HG03097 (cell line): ENCODE measurements around the gene ADIPOR2.
"Not testable (repeated sequence)": the region's sequence is repeated elsewhere in the genome, so short reads cannot be mapped to it uniquely, and the experiment has no call there.

Experiments used
- ATAC-seq: cut with Tn5 transposase; IDR thresholded peaks from one replicate; pipeline ENCODE4 v1.9.1; 2021; ENCODE audit not compliant: unreplicated experiment, low FRiP score

The ADIPOR2 gene

GRCh38 chr12:1663440-1664132, 27.3 kb upstream of the ADIPOR2 start:
- no peak for ATAC-seq

- no peak for ATAC-seq
Observed at GRCh38 chr12:1665366-1665765, 25.5 kb upstream of the ADIPOR2 start.

- no peak for ATAC-seq
Observed at GRCh38 chr12:1666215-1666614, 24.7 kb upstream of the ADIPOR2 start.

GRCh38 chr12:1666685-1667162, 24.1 kb upstream of the ADIPOR2 start:
- no peak for ATAC-seq

DNA sequence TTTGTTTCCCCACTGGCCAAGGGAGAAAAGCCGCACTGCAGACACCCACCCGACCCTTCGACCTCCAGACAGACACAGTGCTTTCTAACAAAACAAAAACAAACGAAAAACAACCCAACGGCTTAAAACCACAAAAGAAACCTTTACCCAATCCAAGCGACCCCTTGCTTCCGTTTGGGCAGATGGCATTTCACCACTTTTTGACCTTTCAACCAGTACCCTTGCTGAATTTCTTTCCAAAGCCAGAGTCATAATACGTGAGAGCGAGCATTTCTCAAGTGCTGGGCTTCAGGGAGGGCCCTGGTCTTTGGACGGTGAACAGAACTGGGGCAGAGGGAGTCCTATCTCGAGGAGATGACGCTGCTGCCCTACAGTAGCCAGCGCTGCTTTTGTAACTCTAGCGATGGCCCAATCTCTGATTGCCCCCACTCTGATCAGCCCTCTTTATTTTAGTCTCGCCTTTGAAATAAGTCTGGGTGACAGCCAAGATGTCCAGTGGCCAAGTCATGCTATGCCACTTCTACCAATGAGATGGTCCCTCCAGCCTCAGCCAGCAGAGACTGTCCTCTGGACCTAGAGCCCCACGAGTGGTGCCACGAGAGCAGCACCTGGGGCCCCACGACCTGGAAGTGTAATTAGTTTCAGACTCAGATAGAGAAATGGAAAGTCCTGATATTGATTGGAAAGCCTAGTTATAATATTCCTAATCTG, 21.9 kb upstream of the ADIPOR2 start:
- no peak for ATAC-seq

DNA sequence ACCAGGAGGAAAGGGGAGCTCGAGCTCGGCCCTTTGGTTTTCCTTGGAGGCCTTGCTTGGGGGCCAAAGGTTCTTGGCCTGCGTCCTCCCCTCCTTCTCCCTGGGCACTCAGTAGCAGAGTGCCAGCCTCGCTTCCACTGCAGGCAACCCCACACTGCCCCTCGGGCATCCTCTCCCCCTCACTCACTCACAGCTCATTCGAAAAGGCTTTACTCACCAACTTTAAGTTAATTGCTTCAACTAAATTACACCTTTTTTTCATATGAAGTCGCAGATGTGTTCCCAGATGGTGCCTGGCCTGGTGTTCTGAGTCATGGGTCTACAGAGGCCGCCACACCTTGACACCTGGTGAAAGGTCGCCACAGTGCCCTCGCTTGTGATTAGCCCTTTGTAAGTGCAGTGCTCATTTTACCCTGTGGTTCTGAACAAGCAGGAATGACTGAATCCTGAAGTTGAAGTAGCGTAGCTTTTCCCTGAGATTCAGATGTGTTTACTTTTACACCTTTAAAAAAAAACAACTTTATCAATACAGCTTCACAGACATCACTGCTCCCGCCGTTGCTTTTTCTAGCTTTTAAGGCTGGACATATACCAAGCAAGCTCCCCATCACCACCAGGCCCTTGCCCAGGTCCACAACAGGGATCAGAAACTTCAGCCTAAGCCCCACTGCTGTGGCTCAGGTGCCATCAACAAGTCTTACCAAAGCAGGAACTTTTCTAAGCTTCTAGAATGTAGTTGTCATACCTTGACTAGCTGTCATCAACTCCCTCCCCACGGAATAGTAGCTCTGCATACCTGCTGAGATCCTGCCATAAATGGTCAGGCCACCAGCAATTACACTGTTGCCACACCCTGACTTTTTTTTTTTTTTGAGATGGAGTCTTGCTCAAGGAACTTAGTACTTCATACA, 20.3 kb upstream of the ADIPOR2 start:
- no peak for ATAC-seq

DNA sequence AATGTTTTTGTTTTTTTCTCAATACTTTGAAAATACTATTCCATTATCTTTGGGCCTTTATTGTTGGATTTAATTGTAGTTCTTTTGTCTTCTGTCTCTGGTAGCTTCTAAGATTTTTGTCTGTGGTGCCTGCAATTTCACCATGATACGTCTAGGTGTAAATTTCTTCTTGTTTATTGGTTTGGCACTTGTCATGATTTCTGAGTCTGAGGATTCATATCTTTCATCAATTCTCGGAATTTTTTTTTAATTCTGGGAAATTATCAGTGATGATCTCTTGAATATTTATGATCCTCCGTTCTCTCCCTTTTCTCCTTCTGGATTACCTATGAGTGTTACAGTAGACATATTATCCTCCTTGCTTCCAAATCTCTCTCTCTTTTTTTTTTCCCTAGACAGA, 14.8 kb upstream of the ADIPOR2 start:
- ATAC-seq = no peak

DNA sequence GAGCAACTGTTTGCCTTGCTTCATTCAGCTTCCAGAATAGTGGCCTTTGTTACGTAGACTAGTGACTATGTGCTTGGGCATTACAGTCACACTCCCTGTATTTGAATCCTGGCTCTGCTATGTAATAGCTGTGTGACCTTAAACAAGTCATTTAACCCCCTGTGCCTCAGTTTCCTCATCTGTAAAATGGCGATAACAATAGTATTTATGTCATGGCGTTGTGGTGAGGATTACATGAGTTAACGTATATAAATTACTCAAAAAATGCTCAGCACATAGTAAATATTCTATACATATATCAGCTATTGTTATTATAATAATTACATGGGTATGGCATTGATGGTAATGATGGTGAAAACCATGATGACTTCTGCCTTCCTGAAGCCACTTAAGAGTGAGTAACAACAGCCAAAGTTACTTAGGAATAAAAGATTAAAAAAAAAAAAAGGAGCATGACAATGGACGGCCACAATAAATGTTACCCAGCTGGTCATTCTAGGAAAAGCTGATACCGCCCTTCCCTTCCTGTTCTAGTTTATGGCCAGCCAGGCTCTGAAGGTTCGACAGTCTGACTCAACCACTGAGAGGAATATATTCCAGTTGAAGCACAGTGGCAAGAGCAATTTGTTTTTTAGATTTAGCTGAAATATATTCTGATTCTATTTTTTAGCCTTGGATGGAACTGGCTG, 9.9 kb upstream of the ADIPOR2 start:
- no peak for ATAC-seq

GRCh38 chr12:1681493-1681807, 9.4 kb upstream of the ADIPOR2 start:
- no peak for ATAC-seq

GRCh38 chr12:1688086-1688710, 2.7 kb upstream of the ADIPOR2 start:
- no peak for ATAC-seq

DNA sequence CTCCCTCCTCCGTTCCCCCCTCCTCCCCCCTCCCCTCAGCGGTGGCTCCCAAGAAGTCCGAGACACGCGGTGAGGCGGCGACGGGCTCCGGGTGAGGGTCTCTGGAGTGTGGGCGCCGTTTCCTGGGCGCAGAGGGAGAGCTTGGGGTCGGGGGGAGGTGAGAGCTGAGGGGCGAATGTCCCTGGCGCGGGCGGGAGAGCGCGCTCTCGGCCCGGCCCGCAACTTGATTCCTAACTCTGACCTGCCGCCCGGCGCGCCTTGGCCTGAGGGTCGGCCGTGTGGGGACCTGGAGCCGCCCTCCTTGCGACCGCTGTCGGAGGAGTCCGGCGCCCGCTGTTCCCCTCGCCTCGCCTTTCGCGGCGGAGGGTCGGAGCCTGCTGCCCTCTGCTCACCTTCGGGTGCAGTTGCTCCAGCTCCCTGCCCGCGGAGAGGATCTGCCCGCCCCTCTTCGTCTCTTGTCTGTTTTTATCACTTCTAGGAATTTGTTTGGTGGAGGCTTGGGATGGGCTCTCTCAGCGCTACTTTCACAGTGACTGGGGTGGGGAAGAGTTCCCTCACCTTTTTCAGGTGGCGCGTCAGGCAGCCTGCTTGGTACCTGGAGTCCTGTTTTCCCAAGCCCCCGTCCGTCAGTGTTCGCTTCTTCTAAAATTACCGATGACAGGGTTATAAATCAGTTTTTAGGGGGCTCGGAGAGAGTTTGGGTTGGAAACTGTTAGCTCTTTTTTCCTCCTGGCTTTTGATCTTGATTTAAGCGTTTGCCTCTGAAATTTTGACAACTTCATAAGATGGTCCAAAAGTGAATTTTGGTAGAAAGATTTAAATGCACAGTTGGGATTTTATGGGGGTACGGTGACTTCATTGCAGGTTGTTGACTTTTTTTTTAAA, 495 bp downstream of the ADIPOR2 start:
- peak; percentile 31 for ATAC-seq

DNA sequence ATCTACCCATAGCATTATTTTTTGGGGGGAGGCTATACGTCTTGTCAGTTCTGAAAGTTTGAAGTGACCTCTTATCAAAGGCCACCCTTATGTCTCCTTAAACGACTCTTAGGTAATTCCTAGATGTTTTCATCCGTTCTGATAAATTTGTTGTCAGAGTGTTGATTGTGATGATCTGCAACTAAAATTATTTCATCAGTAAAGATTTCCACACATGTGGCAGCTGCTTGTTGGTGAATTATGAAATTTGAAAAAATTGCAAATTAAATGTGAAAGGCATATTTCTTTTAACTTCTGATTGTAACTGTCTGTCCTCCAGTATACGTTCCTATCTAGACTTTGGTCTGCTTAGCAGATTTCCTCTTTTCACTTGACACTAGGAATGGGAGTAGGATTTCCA, 1.4 kb downstream of the ADIPOR2 start:
- no peak for ATAC-seq

- ATAC-seq = no peak
Observed at GRCh38 chr12:1692895-1693610, 2.2 kb downstream of the ADIPOR2 start.

- not testable (repeated sequence) for ATAC-seq
Observed at GRCh38 chr12:1695097-1695496, 4.2 kb downstream of the ADIPOR2 start.

DNA sequence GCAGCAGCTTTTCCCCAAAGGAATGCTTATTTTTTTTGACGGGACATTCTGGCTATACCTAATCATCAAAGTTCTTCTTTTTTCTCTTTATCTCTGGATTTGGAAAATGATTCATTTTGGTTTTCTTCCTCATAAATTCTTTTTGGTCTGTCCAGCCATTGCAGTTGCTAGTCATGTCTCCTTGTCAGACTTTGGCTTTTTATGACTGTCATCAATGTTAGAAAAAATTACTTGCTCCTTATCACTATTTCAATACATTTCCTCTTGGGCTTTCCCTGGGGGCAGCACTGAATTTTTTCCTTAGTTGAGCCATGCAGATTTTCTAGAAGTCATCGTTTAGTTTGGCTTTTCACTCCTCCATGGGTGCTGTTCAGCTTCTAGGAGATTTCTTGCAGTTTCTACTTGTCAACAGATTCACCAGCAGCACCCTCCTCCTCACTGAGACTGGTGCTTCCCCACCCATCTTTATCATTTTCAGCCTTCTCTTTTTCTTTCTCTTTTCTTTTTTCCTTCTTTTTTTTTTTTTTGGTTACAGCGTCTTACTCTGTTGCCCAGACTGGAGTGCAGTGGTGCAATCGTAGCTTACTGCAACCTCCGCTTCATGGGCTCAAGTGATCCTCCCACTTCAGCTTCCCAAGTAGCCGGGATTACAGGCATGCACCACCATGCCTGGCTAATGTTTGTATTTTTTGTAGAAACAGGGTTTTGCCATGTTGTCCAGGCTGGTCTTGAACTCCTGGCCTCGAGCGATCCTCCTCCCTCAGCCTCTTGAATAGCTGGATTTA, 5.2 kb downstream of the ADIPOR2 start:
- ATAC-seq = no peak

- ATAC-seq = no peak
Observed at GRCh38 chr12:1696800-1697199, 5.9 kb downstream of the ADIPOR2 start.

DNA sequence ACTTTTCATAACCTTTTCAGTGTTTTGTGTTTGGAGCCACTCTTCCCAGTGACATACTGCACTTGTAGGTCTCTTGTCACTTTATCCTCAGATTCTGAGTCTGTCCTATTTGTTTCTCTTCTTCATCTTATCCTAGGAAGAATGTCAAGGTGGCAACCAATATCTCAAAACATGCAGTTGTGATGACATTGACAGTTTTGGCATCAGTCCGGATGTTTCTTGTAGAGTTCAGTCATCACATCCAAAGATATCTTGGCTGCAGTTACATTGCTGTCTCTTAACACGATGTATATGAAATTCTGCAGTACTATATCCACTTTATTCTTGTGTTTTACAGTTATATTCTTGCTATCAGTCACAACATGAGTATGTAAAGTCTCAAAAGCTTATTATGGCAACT, 6.4 kb downstream of the ADIPOR2 start:
- ATAC-seq = no peak

GRCh38 chr12:1698720-1699119, 7.8 kb downstream of the ADIPOR2 start:
- ATAC-seq = no peak
